HEK293 (cell line): ENCODE data around the gene ANKRD35.

Source experiments
- AEBP2 ChIP-seq: fragments of 450-650 bp; formaldehyde crosslinking; IDR thresholded peaks from 2 replicates; pipeline ENCODE4 v1.5.1; 2016; ENCODE audit warnings: missing biosample characterization, missing genetic modification characterization, borderline replicate concordance
- BCL11B ChIP-seq: fragments of 450-650 bp; formaldehyde crosslinking; IDR thresholded peaks from 2 replicates; pipeline ENCODE4 v1.5.1; 2016; ENCODE audit warnings: low read depth, missing biosample characterization, missing genetic modification characterization
- KLF16 ChIP-seq: fragments of 450-650 bp; formaldehyde crosslinking; IDR thresholded peaks from 2 replicates; pipeline ENCODE4 v1.5.1; 2017; ENCODE audit warnings: missing biosample characterization, missing genetic modification characterization
- KLF8 ChIP-seq: fragments of 450-650 bp; formaldehyde crosslinking; IDR thresholded peaks from 2 replicates; pipeline ENCODE4 v1.5.1; 2016; ENCODE audit warnings: missing biosample characterization, missing genetic modification characterization
- OVOL3 ChIP-seq: fragments of 450-650 bp; formaldehyde crosslinking; IDR thresholded peaks from 2 replicates; pipeline ENCODE4 v1.5.1; 2016; ENCODE audit warnings: missing biosample characterization, missing genetic modification characterization
- REPIN1 ChIP-seq: fragments of 450-650 bp; formaldehyde crosslinking; IDR thresholded peaks from 2 replicates; pipeline ENCODE4 v1.5.1; 2017; ENCODE audit warnings: missing biosample characterization, missing genetic modification characterization, low read depth
- SETDB1 ChIP-seq: IDR thresholded peaks from one replicate; pipeline ENCODE4 v1.6.1; 2017; ENCODE audit warnings: mild to moderate bottlenecking, low read length, moderate library complexity, mixed read lengths; ENCODE audit not compliant: insufficient read length
- ZBTB48 ChIP-seq: fragments of 450-650 bp; formaldehyde crosslinking; IDR thresholded peaks from 2 replicates; pipeline ENCODE4 v1.5.1; 2016; ENCODE audit warnings: missing biosample characterization, missing genetic modification characterization
- ZFP41 ChIP-seq: fragments of 450-650 bp; formaldehyde crosslinking; IDR thresholded peaks from 2 replicates; pipeline ENCODE4 v1.5.1; 2016; ENCODE audit warnings: missing biosample characterization, missing genetic modification characterization, borderline replicate concordance
- ZIC2 ChIP-seq: fragments of 450-650 bp; formaldehyde crosslinking; IDR thresholded peaks from 2 replicates; pipeline ENCODE4 v1.5.1; 2016; ENCODE audit warnings: missing biosample characterization, missing genetic modification characterization
- ZNF112 ChIP-seq: fragments of 450-650 bp; formaldehyde crosslinking; IDR thresholded peaks from 2 replicates; pipeline ENCODE4 v1.5.0; 2017; ENCODE audit warnings: missing biosample characterization, missing genetic modification characterization
- ZNF114 ChIP-seq: fragments of 450-650 bp; formaldehyde crosslinking; IDR thresholded peaks from 2 replicates; pipeline ENCODE4 v1.5.0; 2017; ENCODE audit warnings: missing biosample characterization, missing genetic modification characterization
- ZNF133 ChIP-seq: fragments of 450-650 bp; formaldehyde crosslinking; IDR thresholded peaks from 2 replicates; pipeline ENCODE4 v1.5.1; 2016; ENCODE audit warnings: missing biosample characterization, missing genetic modification characterization
- ZNF157 ChIP-seq: fragments of 450-650 bp; formaldehyde crosslinking; IDR thresholded peaks from 2 replicates; pipeline ENCODE4 v1.5.1; 2016; ENCODE audit warnings: missing biosample characterization, missing genetic modification characterization
- ZNF19 ChIP-seq: fragments of 450-650 bp; formaldehyde crosslinking; IDR thresholded peaks from 2 replicates; pipeline ENCODE4; 2016; ENCODE audit warnings: missing biosample characterization, missing genetic modification characterization, low read depth
- ZNF2 ChIP-seq: fragments of 450-650 bp; formaldehyde crosslinking; IDR thresholded peaks from 2 replicates; pipeline ENCODE4 v1.5.1; 2016; ENCODE audit warnings: missing biosample characterization, missing genetic modification characterization
- ZNF202 ChIP-seq: fragments of 450-650 bp; formaldehyde crosslinking; IDR thresholded peaks from 2 replicates; pipeline ENCODE4 v1.5.1; 2016; ENCODE audit warnings: missing biosample characterization, missing genetic modification characterization, borderline replicate concordance
- ZNF239 ChIP-seq: fragments of 450-650 bp; formaldehyde crosslinking; IDR thresholded peaks from 2 replicates; pipeline ENCODE4 v1.5.1; 2016; ENCODE audit warnings: missing biosample characterization, missing genetic modification characterization
- ZNF292 ChIP-seq: fragments of 450-650 bp; formaldehyde crosslinking; IDR thresholded peaks from 2 replicates; pipeline ENCODE4 v1.5.1; 2016; ENCODE audit warnings: low read depth, missing biosample characterization, missing genetic modification characterization, borderline replicate concordance
- ZNF335 ChIP-seq: fragments of 450-650 bp; formaldehyde crosslinking; conservative IDR thresholded peaks from 2 replicates; pipeline ENCODE4 v1.5.1; 2016; ENCODE audit warnings: missing biosample characterization, missing genetic modification characterization
- ZNF350 ChIP-seq: fragments of 450-650 bp; formaldehyde crosslinking; IDR thresholded peaks from 2 replicates; pipeline ENCODE4 v1.5.0; 2017; ENCODE audit warnings: missing biosample characterization, mild to moderate bottlenecking, missing genetic modification characterization
- ZNF488 ChIP-seq: fragments of 450-650 bp; formaldehyde crosslinking; IDR thresholded peaks from 2 replicates; pipeline ENCODE4 v1.5.1; 2016; ENCODE audit warnings: missing biosample characterization, missing genetic modification characterization
- ZNF585B ChIP-seq: fragments of 450-650 bp; formaldehyde crosslinking; IDR thresholded peaks from 2 replicates; pipeline ENCODE4 v1.5.1; 2016; ENCODE audit warnings: missing biosample characterization, missing genetic modification characterization
- ZNF600 ChIP-seq: fragments of 450-650 bp; formaldehyde crosslinking; IDR thresholded peaks from 2 replicates; pipeline ENCODE4 v1.5.1; 2016; ENCODE audit warnings: missing biosample characterization, missing genetic modification characterization
- ZNF623 ChIP-seq: fragments of 450-650 bp; formaldehyde crosslinking; IDR thresholded peaks from 2 replicates; pipeline ENCODE4 v1.5.1; 2016; ENCODE audit warnings: missing biosample characterization, missing genetic modification characterization
- ZNF629 ChIP-seq: fragments of 450-650 bp; formaldehyde crosslinking; IDR thresholded peaks from 2 replicates; pipeline ENCODE4 v1.5.1; 2017; ENCODE audit warnings: missing biosample characterization, missing genetic modification characterization
- ZNF639 ChIP-seq: fragments of 450-650 bp; formaldehyde crosslinking; IDR thresholded peaks from 2 replicates; pipeline ENCODE4 v1.5.1; 2016; ENCODE audit warnings: missing biosample characterization, missing genetic modification characterization
- ZNF768 ChIP-seq: fragments of 450-650 bp; formaldehyde crosslinking; IDR thresholded peaks from 2 replicates; pipeline ENCODE4 v1.5.1; 2018; ENCODE audit warnings: missing biosample characterization, mild to moderate bottlenecking, missing genetic modification characterization
- ZNF776 ChIP-seq: fragments of 450-650 bp; formaldehyde crosslinking; IDR thresholded peaks from 2 replicates; pipeline ENCODE4 v1.5.0; 2017; ENCODE audit warnings: missing biosample characterization, missing genetic modification characterization, borderline replicate concordance
- TF ChIP-seq, protein P1 (sequence below): fragments of 450-650 bp; formaldehyde crosslinking; IDR thresholded peaks from 2 replicates; pipeline ENCODE4 v1.5.1; 2017; ENCODE audit warnings: missing biosample characterization, mild to moderate bottlenecking, missing genetic modification characterization, moderate library complexity
- TF ChIP-seq, protein P2 (sequence below): fragments of 450-650 bp; formaldehyde crosslinking; IDR thresholded peaks from 2 replicates; pipeline ENCODE4 v1.5.1; 2016; ENCODE audit warnings: missing biosample characterization, missing genetic modification characterization
- TF ChIP-seq, protein P3 (sequence below): fragments of 450-650 bp; formaldehyde crosslinking; IDR thresholded peaks from 2 replicates; pipeline ENCODE4 v1.5.1; 2017; ENCODE audit warnings: missing biosample characterization, missing genetic modification characterization

Gene ANKRD35

GRCh38 chr1:145891587-145892485, 6.2 kb upstream of the ANKRD35 start (continued):
- peak; percentile 65; the same call in 1 of the 2 replicates for TF ChIP-seq KLF8 (tag by site-specific recombination)
- TF ChIP-seq ZNF112 = no peak
- peak; percentile 88 for TF ChIP-seq ZNF629
- TF ChIP-seq OVOL3 (tag by site-specific recombination) = no peak
- TF ChIP-seq, protein P1, sequence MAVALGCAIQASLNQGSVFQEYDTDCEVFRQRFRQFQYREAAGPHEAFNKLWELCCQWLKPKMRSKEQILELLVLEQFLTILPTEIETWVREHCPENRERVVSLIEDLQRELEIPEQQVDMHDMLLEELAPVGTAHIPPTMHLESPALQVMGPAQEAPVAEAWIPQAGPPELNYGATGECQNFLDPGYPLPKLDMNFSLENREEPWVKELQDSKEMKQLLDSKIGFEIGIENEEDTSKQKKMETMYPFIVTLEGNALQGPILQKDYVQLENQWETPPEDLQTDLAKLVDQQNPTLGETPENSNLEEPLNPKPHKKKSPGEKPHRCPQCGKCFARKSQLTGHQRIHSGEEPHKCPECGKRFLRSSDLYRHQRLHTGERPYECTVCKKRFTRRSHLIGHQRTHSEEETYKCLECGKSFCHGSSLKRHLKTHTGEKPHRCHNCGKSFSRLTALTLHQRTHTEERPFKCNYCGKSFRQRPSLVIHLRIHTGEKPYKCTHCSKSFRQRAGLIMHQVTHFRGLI (tag by site-specific recombination) = no peak; the same call in 1 of the 2 replicates
- TF ChIP-seq ZNF776 (tag by site-specific recombination) = no peak
- no peak for TF ChIP-seq ZNF114 (tag by site-specific recombination)
- TF ChIP-seq, protein P2, sequence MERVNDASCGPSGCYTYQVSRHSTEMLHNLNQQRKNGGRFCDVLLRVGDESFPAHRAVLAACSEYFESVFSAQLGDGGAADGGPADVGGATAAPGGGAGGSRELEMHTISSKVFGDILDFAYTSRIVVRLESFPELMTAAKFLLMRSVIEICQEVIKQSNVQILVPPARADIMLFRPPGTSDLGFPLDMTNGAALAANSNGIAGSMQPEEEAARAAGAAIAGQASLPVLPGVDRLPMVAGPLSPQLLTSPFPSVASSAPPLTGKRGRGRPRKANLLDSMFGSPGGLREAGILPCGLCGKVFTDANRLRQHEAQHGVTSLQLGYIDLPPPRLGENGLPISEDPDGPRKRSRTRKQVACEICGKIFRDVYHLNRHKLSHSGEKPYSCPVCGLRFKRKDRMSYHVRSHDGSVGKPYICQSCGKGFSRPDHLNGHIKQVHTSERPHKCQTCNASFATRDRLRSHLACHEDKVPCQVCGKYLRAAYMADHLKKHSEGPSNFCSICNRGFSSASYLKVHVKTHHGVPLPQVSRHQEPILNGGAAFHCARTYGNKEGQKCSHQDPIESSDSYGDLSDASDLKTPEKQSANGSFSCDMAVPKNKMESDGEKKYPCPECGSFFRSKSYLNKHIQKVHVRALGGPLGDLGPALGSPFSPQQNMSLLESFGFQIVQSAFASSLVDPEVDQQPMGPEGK (tag by site-specific recombination) = peak; percentile 95
- TF ChIP-seq ZIC2 = peak; percentile 69
- TF ChIP-seq BCL11B (tag by site-specific recombination) = no peak
- TF ChIP-seq ZBTB48 (tag by site-specific recombination) = 0 out of 2 replicates have a peak, but pooled peaks have one; percentile 31
- no peak for TF ChIP-seq ZNF350
- no peak for TF ChIP-seq ZNF202 (tag by site-specific recombination)
- TF ChIP-seq ZNF585B (tag by site-specific recombination) = no peak
- TF ChIP-seq KLF16 (tag by site-specific recombination) = no peak
- TF ChIP-seq ZNF639 (tag by site-specific recombination) = peak; percentile 70; the same call in 1 of the 2 replicates
- no peak for TF ChIP-seq ZNF488
- TF ChIP-seq ZNF2 = peak; percentile 87
- TF ChIP-seq ZNF335 = peak; percentile 96
- TF ChIP-seq ZNF239 = no peak
- TF ChIP-seq, protein P3, sequence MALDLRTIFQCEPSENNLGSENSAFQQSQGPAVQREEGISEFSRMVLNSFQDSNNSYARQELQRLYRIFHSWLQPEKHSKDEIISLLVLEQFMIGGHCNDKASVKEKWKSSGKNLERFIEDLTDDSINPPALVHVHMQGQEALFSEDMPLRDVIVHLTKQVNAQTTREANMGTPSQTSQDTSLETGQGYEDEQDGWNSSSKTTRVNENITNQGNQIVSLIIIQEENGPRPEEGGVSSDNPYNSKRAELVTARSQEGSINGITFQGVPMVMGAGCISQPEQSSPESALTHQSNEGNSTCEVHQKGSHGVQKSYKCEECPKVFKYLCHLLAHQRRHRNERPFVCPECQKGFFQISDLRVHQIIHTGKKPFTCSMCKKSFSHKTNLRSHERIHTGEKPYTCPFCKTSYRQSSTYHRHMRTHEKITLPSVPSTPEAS (tag by site-specific recombination) = no peak
- no peak for TF ChIP-seq ZFP41 (tag by site-specific recombination)
- TF ChIP-seq SETDB1 = no peak
- no peak for TF ChIP-seq ZNF623 (tag by site-specific recombination)
- no peak for TF ChIP-seq ZNF133 (tag by site-specific recombination)
- no peak for TF ChIP-seq ZNF292 (tag by site-specific recombination)
- TF ChIP-seq ZNF768 (tag by site-specific recombination) = no peak
- TF ChIP-seq ZNF600 (tag by site-specific recombination) = peak; percentile 75
- TF ChIP-seq ZNF19 (tag by site-specific recombination) = no peak
- no peak for TF ChIP-seq AEBP2 (tag by site-specific recombination)
- no peak; the same call in 1 of the 2 replicates for TF ChIP-seq REPIN1
- no peak for TF ChIP-seq ZNF157 (tag by site-specific recombination)
